IMR-90 (cell line): Measurements from ENCODE around the gene PTPN7. TPM values are rescaled to one million over a fixed set of nuclear protein-coding genes. Genes with fewer than 3 reads are reported as not detected.
A peak's percentile ranks its signal among the peaks of the same experiment; 100 is the strongest.

Experiments used
- ATAC-seq: fragments of 200-7000 bp; cut with Tn5 transposase; 2 replicates; pipeline ENCODE4 v1.9.1; 2020; ENCODE audit warnings: low read depth, mild to moderate bottlenecking, moderate library complexity
- BruUV-seq: library from RNA; stranded (reverse); fragments of 400-500 nt; replicated peaks from 2 replicates; lab custom pipeline; 2021; lab: Mats Ljungman, UMichigan
- CTCF ChIA-PET: fragments of 300-600 bp; formaldehyde crosslinking; extraction: SDS; loops from one replicate; lab custom pipeline; 2021; ENCODE audit warnings: antibody characterized with exemption; lab: Yijun Ruan, JAX
- POLR2A ChIA-PET: fragments of 300-600 bp; sonication (Branson Sonifier 250); formaldehyde crosslinking; loops from one replicate; lab custom pipeline; 2022; ENCODE audit warnings: antibody characterized with exemption; ENCODE audit not compliant: unreplicated experiment; lab: Charles Lee
- DNase-seq: peaks from one replicate; pipeline ENCODE4 v3.0.0; 2013
- H2AFZ ChIP-seq: replicated peaks from 2 replicates; pipeline ENCODE3; 2013; ENCODE audit warnings: low read length, mild to moderate bottlenecking; ENCODE audit not compliant: poor library complexity
- H2AK5ac ChIP-seq: 2 replicates; pipeline ENCODE4 v1.6.1; 2013; ENCODE audit warnings: low read depth, low read length, inconsistent platforms
- H2AK9ac ChIP-seq: replicated peaks from 2 replicates; pipeline ENCODE3; 2013; ENCODE audit warnings: mild to moderate bottlenecking, low read depth, low read length, moderate library complexity; ENCODE audit not compliant: poor library complexity
- H2BK120ac ChIP-seq: 2 replicates; pipeline ENCODE4 v1.6.1; 2013; ENCODE audit warnings: low read depth, low read length, inconsistent platforms
- H2BK15ac ChIP-seq: 3 replicates; pipeline ENCODE4 v1.6.1; 2013; ENCODE audit warnings: low read depth, low read length, inconsistent platforms
- H2BK20ac ChIP-seq: 2 replicates; pipeline ENCODE4 v1.6.1; 2013; ENCODE audit warnings: low read depth, mild to moderate bottlenecking, inconsistent platforms, low read length, moderate library complexity
- H2BK5ac ChIP-seq: 2 replicates; pipeline ENCODE4 v1.6.1; 2013; ENCODE audit warnings: mild to moderate bottlenecking, low read depth, low read length, inconsistent platforms; ENCODE audit not compliant: poor library complexity, severe bottlenecking
- H3K14ac ChIP-seq: replicated peaks from 2 replicates; pipeline ENCODE4 v1.6.1; 2013; ENCODE audit warnings: low read depth, low read length, inconsistent platforms
- H3K18ac ChIP-seq: 2 replicates; pipeline ENCODE4 v1.6.1; 2013; ENCODE audit warnings: low read depth, low read length, control low read depth
- H3K23ac ChIP-seq: 2 replicates; pipeline ENCODE4 v1.6.1; 2013; ENCODE audit warnings: low read depth, low read length, inconsistent platforms
- H3K27ac ChIP-seq: 2 replicates; pipeline ENCODE4 v1.5.1; 2013; ENCODE audit warnings: mild to moderate bottlenecking, control low read depth, low read length; ENCODE audit not compliant: insufficient read depth
- H3K27me3 ChIP-seq: 2 replicates; pipeline ENCODE4 v1.6.1; 2013; ENCODE audit warnings: low read length; ENCODE audit not compliant: control insufficient read depth, insufficient read depth
- H3K36me3 ChIP-seq: 2 replicates; pipeline ENCODE4 v1.6.1; 2013; ENCODE audit warnings: low read length, mixed read lengths; ENCODE audit not compliant: control insufficient read depth, insufficient read depth
- H3K4ac ChIP-seq: 2 replicates; pipeline ENCODE4 v1.6.1; 2013; ENCODE audit warnings: low read depth, low read length, inconsistent platforms
- H3K4me1 ChIP-seq: 2 replicates; pipeline ENCODE4 v1.6.1; 2013; ENCODE audit warnings: low read length, mixed read lengths; ENCODE audit not compliant: control insufficient read depth, insufficient read depth
- H3K4me2 ChIP-seq: 2 replicates; pipeline ENCODE4 v1.6.1; 2013; ENCODE audit warnings: low read depth, mild to moderate bottlenecking, control low read depth, low read length, moderate library complexity
- H3K4me3 ChIP-seq: 2 replicates; pipeline ENCODE4 v1.5.1; 2013; ENCODE audit warnings: low read depth, mild to moderate bottlenecking, control low read depth, low read length, moderate library complexity; ENCODE audit not compliant: insufficient read depth
- H3K56ac ChIP-seq: 2 replicates; pipeline ENCODE4 v1.6.1; 2013; ENCODE audit warnings: low read length, inconsistent platforms; ENCODE audit not compliant: insufficient read depth; ENCODE audit errors: extremely low read depth
- H3K79me1 ChIP-seq, 2 experiments: 2 replicates each; pipeline ENCODE4 v1.6.1; 2013; ENCODE audit warnings: low read length in 2 of 2, inconsistent platforms in 1 of 2, low read depth in 1 of 2
- H3K9ac ChIP-seq: 2 replicates; pipeline ENCODE4 v1.6.1; 2013; ENCODE audit warnings: low read depth, low read length, control low read depth
- H3K9me1 ChIP-seq: 2 replicates; pipeline ENCODE4 v1.6.1; 2013; ENCODE audit warnings: low read length, inconsistent platforms; ENCODE audit not compliant: insufficient read depth
- H3K9me3 ChIP-seq: 2 replicates; pipeline ENCODE4 v1.6.1; 2013; ENCODE audit warnings: low read length; ENCODE audit not compliant: control insufficient read depth, insufficient read depth
- H4K20me1 ChIP-seq: 2 replicates; pipeline ENCODE4 v1.6.1; 2013; ENCODE audit warnings: low read length, inconsistent platforms; ENCODE audit not compliant: insufficient read depth
- H4K5ac ChIP-seq: 2 replicates; pipeline ENCODE4 v1.6.1; 2013; ENCODE audit warnings: mild to moderate bottlenecking, low read depth, low read length, control low read depth
- H4K8ac ChIP-seq, 2 experiments: 2 replicates each; pipeline ENCODE4 v1.6.1; 2013; ENCODE audit warnings: low read depth in 2 of 2, low read length in 2 of 2, control low read depth in 1 of 2, inconsistent platforms in 1 of 2
- H4K91ac ChIP-seq: 2 replicates; pipeline ENCODE4 v1.6.1; 2013; ENCODE audit warnings: low read depth, low read length, inconsistent platforms; ENCODE audit not compliant: insufficient read depth
- BHLHE40 ChIP-seq: fragments of 150-350 bp; IDR thresholded peaks from 2 replicates; pipeline ENCODE4 v1.6.1; 2016; ENCODE audit warnings: mild to moderate bottlenecking, low read depth, low read length
- CHD1 ChIP-seq: IDR thresholded peaks from 2 replicates; pipeline ENCODE4 v1.6.1; 2012; ENCODE audit warnings: low read depth, low read length, improper control_type of control experiment
- FOS ChIP-seq: fragments of 150-350 bp; IDR thresholded peaks from 2 replicates; pipeline ENCODE4 v1.6.1; 2016; ENCODE audit warnings: low read depth, low read length
- MAZ ChIP-seq: IDR thresholded peaks from 2 replicates; pipeline ENCODE4 v1.6.1; 2012; ENCODE audit warnings: low read depth, mild to moderate bottlenecking, low read length, improper control_type of control experiment, moderate library complexity, borderline replicate concordance
- MXI1 ChIP-seq: IDR thresholded peaks from 2 replicates; pipeline ENCODE4 v1.6.1; 2012; ENCODE audit warnings: low read depth, mild to moderate bottlenecking, low read length, moderate library complexity, borderline replicate concordance
- NFE2L2 ChIP-seq: fragments of 150-350 bp; IDR thresholded peaks from 2 replicates; pipeline ENCODE4 v1.6.1; 2016; ENCODE audit warnings: low read depth, mild to moderate bottlenecking, low read length
- POLR2A ChIP-seq: IDR thresholded peaks from 2 replicates; pipeline ENCODE4 v1.6.1; 2012; ENCODE audit warnings: mild to moderate bottlenecking, low read depth, low read length
- RCOR1 ChIP-seq: IDR thresholded peaks from 2 replicates; pipeline ENCODE4 v1.6.1; 2012; ENCODE audit warnings: mild to moderate bottlenecking, low read length, improper control_type of control experiment; ENCODE audit not compliant: insufficient replicate concordance
- RFX5 ChIP-seq: IDR thresholded peaks from 2 replicates; pipeline ENCODE4 v1.8.0; 2012; ENCODE audit warnings: low read depth, mild to moderate bottlenecking, low read length, moderate library complexity
- SMC3 ChIP-seq: fragments of 150-350 bp; IDR thresholded peaks from 2 replicates; pipeline ENCODE4 v1.6.1; 2016; ENCODE audit warnings: low read depth, mild to moderate bottlenecking, antibody characterized with exemption, low read length, moderate library complexity
- WGBS, 2 experiments: methylation state at CpG; one replicate each; pipeline versions ENCODE4 v1.1.5 to v1.1.7; 2013; ENCODE audit warnings: missing lambda C conversion rate in 2 of 2; ENCODE audit not compliant: insufficient read length in 1 of 2; ENCODE audit errors: extremely low coverage in 2 of 2; 5-methylcytosine and 5-hydroxymethylcytosine counted together
- dilution Hi-C: fragments of 300-500 bp; cut with HindIII; formaldehyde crosslinking; loops from one replicate; pipeline ENCODE4 v1.14.3; 2018; ENCODE audit warnings: low sequenced_read_pairs; ENCODE audit not compliant: unreplicated experiment
- in situ Hi-C: fragments of 300-500 bp; cut with MboI; formaldehyde crosslinking; loops from 3 replicates; pipeline ENCODE4 v1.14.3; 2019; ENCODE audit warnings: low sequenced_read_pairs, inconsistent platforms, mixed read lengths
- intact Hi-C: fragments of 100-400 bp; cut with micrococcal nuclease; formaldehyde crosslinking; loops from 2 replicates; pipeline ENCODE4 v1.10.0; 2022
- polyA plus RNA-seq, 3 experiments: library from polyadenylated mRNA; depleted of rRNA; stranded (reverse); fragments of >200 nt; gene quantifications; 2 replicates each; pipeline ENCODE4 v1.2.3, GENCODE V29; 2012; ENCODE audit warnings: low replicate concordance in 1 of 3
- total RNA-seq: library from RNA; depleted of rRNA; stranded (reverse); fragments of >200 nt; gene quantifications from 2 replicates; pipeline ENCODE4 v1.2.3, GENCODE V29; 2012

PTPN7 gene
- total and polyA plus RNA-seq, 2 of the 4 experiments (the other 2 are of a cell fraction), result 0.05 TPM; not detected in 1

- no peak for ATAC-seq
- Histone ChIP-seq H2AK9ac (peak overlapping the region; percentile 24), H3K14ac (no peak overlapping the region), H3K27ac (no peak overlapping the region), H4K5ac (no peak overlapping the region), H3K4me2 (no peak overlapping the region), H2BK5ac (no peak overlapping the region), H3K4me3 (no peak overlapping the region), H4K20me1 (peaks cover 26% of the 10 kb centered on the region), H2BK20ac (no peak overlapping the region), H3K9me1 (no peaks in the 10 kb centered on the region), H3K4me1 (0 out of 2 replicates have a peak, but pooled peaks cover 1% of the 10 kb centered on the region), H3K27me3 (peaks cover 5% of the 10 kb centered on the region; the same call in 1 of the 2 replicates), H3K56ac (no peak overlapping the region), H2AFZ (no peak overlapping the region), H2BK120ac (no peak overlapping the region), H3K4ac (no peak overlapping the region), H3K36me3 (peaks cover 30% of the 10 kb centered on the region), H2AK5ac (no peak overlapping the region), H4K91ac (no peak overlapping the region), H3K23ac (no peak overlapping the region), H3K18ac (no peak overlapping the region), H3K79me1 (peaks cover 3 to 9% of the 10 kb centered on the region in 2 experiments; a peak in 2 of 4 replicates), H3K9ac (no peak overlapping the region), H3K9me3 (no peaks in the 10 kb centered on the region), H4K8ac (no peak overlapping the region), H2BK15ac (no peak overlapping the region)
- CTCF ChIA-PET, result interaction anchor here (0.9 kb wide), 1 partner anchor 132 kb away, joined by 3 read pairs; no protein-coding TSS in a partner anchor
- TF ChIP-seq RCOR1, result no peak
- no peak for TF ChIP-seq MXI1
- TF ChIP-seq SMC3, result no peak
- no peak for TF ChIP-seq CHD1
- TF ChIP-seq MAZ, result no peak
- no peak for TF ChIP-seq RFX5
- no peak for TF ChIP-seq FOS
- TF ChIP-seq POLR2A, result no peak
- no peak for TF ChIP-seq BHLHE40
- no peak for TF ChIP-seq NFE2L2
- POLR2A ChIA-PET, result no interaction called here
- 67% methylated on average over 3 of the region's 9 CpGs; no CpG with 5 or more reads in 1 of the 2 experiments for WGBS, 2 experiments
- no peak for DNase-seq
- intact Hi-C loops, result no loop called here
- dilution Hi-C loops, result no loop called here
- in situ Hi-C loops, result loop anchor here (25.0 kb wide), 1 partner anchor 594 kb away; the partner anchor contains the start of gene NAV1
- BruUV-seq, result no TSS peak
Observed at GRCh38 chr1:202130816-202131522, 29.4 kb downstream of the PTPN7 start.
